ENCODE results near the gene MBD4. TPM values are rescaled to one million over a fixed set of nuclear protein-coding genes. Genes with fewer than 3 reads are reported as not detected.

The MBD4 gene
- total RNA-seq, 2 donors from 2014 or later: 23.0 to 32.5 TPM

DNA sequence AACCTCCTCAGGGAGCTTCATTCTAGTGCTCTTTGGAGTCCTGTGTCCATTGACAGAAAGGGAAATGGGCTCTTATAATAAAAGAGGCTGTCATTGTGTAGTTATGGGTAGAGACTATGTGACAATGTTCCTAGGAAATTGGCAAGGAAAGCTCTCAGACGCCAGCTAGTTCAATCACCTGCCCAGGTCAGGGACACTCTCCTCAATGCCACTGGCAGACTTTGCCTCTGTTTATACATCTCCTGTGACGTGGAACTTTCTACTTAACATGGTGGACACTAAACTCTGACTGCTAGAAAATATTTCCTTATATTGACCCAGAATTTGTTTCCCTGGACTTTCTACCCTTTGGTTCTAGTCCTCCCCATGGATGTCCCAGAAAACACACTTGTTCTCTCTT, 14.1 kb downstream of the MBD4 start:
- H3K27ac ChIP-seq: no peak overlapping the region
- H3K4me1 ChIP-seq (ENCODE audit: control insufficient read depth in 1 of 2, low read depth in 2 of 2): peaks cover 6 to 11% of the 10 kb centered on the region in 2 donors
- no peak for DNase-seq (ENCODE audit: low spot score)
- no peak for ATAC-seq (ENCODE audit: insufficient number of reproducible peaks, low FRiP score, low read depth)
- no peak overlapping the region for H3K4me3 ChIP-seq
- H3K36me3 ChIP-seq: no peaks in the 10 kb centered on the region
- no peaks in the 10 kb centered on the region for H3K27me3 ChIP-seq (replicated peaks; ENCODE audit: insufficient read depth)
- H3K9me3 ChIP-seq: no peaks in the 10 kb centered on the region
- TF ChIP-seq, protein P1, sequence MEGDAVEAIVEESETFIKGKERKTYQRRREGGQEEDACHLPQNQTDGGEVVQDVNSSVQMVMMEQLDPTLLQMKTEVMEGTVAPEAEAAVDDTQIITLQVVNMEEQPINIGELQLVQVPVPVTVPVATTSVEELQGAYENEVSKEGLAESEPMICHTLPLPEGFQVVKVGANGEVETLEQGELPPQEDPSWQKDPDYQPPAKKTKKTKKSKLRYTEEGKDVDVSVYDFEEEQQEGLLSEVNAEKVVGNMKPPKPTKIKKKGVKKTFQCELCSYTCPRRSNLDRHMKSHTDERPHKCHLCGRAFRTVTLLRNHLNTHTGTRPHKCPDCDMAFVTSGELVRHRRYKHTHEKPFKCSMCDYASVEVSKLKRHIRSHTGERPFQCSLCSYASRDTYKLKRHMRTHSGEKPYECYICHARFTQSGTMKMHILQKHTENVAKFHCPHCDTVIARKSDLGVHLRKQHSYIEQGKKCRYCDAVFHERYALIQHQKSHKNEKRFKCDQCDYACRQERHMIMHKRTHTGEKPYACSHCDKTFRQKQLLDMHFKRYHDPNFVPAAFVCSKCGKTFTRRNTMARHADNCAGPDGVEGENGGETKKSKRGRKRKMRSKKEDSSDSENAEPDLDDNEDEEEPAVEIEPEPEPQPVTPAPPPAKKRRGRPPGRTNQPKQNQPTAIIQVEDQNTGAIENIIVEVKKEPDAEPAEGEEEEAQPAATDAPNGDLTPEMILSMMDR (IDR thresholded peaks at IDR 0.05): no peak

DNA sequence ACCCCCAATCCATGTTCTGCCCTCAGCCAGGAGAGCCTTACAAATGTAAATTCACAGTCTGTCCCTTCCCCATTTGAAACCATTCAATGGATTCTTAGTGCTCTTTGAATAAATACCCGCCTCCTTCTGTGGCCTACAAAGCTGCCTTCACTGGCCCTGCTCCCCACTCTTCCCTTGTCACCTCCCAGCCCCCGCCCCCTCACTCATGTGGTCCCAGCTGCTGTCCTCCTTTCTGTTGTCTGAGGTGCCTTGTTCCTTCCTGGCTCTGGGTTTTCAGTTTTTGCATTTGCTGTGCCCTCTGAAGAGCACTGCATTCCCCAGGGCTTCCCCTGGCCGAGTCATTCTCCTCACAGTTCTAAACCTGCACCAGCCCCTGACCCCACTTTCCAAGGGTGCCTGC, 14.5 kb downstream of the MBD4 start:
- H3K27me3 ChIP-seq (replicated peaks; ENCODE audit: insufficient read depth): no peaks in the 10 kb centered on the region
- no peaks in the 10 kb centered on the region for H3K9me3 ChIP-seq
- no peak for ATAC-seq (ENCODE audit: insufficient number of reproducible peaks, low FRiP score, low read depth)
- H3K4me1 ChIP-seq (ENCODE audit: control insufficient read depth in 1 of 2, low read depth in 2 of 2): peaks cover 6 to 11% of the 10 kb centered on the region in 2 donors
- no peak overlapping the region for H3K27ac ChIP-seq
- TF ChIP-seq, protein P1 (IDR thresholded peaks at IDR 0.05): no peak
- H3K36me3 ChIP-seq: no peaks in the 10 kb centered on the region
- no peak overlapping the region for H3K4me3 ChIP-seq
- no peak for DNase-seq (ENCODE audit: low spot score)

DNA sequence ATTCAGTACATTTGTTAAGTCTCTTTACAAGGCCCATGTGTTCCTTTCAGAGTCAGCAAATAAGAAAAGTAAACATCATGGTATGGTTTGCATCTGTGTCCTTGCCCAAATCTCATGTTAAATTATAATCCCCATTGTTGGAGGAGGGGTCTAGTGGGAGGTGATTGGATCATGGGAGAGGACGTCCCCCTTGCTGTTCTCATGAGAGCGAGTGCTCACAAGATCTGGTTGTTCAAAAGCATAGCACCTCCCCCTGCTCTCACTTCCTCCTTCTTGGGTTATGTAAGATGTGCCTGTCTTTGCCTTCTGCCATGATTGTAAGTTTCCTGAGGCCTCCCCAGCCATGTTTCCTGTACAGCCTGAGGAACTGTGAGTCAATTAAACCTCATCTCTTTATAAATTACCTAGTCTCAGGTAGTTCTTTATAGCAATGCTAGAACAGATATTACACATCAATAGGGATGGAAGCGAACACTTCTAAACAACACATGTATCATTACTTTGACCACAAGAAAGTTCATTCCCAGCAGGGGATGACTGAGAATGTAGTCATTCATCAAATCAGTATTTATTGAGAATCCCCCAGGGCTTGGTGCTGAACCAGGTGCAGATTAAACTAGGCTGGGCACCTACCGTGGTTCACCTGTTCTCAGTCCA, 15.4 kb downstream of the MBD4 start:
- Histone ChIP-seq H3K4me3 (no peak overlapping the region), H3K9me3 (no peaks in the 10 kb centered on the region), H3K27me3 (replicated peaks; ENCODE audit: insufficient read depth) (no peaks in the 10 kb centered on the region), H3K4me1 (ENCODE audit: control insufficient read depth in 1 of 2, low read depth in 2 of 2) (peaks cover 6 to 11% of the 10 kb centered on the region in 2 donors), H3K27ac (no peak overlapping the region), H3K36me3 (no peaks in the 10 kb centered on the region)
- ATAC-seq (ENCODE audit: insufficient number of reproducible peaks, low FRiP score, low read depth) (no peak), DNase-seq (ENCODE audit: low spot score) (no peak)
- TF ChIP-seq, protein P1 (IDR thresholded peaks at IDR 0.05): no peak

DNA sequence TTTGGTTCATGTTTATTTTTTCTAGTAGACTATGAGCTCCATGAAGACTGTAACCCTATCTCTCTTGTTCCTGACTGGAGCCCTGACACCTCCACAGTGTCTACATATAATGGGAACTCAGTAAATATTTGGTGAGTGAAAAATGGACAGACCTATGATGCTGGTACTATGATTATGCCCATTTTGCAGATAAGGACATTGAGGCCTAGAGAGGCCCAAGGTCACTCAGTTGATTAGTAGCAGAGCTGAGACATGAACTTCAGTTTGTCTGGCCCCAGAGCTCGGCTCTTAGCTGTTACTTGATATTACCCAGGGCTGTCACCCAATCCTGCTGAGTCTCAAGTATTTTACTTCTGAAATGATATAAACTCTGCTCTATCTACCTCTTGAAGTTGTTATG, 16.9 kb downstream of the MBD4 start:
- DNase-seq (ENCODE audit: low spot score): no peak
- TF ChIP-seq, protein P1 (IDR thresholded peaks at IDR 0.05): no peak
- Histone ChIP-seq H3K27ac (no peak overlapping the region), H3K4me1 (ENCODE audit: control insufficient read depth in 1 of 2, low read depth in 2 of 2) (peaks cover 2 to 4% of the 10 kb centered on the region in 2 donors), H3K27me3 (replicated peaks; ENCODE audit: insufficient read depth) (no peaks in the 10 kb centered on the region), H3K36me3 (no peaks in the 10 kb centered on the region), H3K4me3 (no peak overlapping the region), H3K9me3 (no peaks in the 10 kb centered on the region)
- ATAC-seq (ENCODE audit: insufficient number of reproducible peaks, low FRiP score, low read depth): no peak

DNA sequence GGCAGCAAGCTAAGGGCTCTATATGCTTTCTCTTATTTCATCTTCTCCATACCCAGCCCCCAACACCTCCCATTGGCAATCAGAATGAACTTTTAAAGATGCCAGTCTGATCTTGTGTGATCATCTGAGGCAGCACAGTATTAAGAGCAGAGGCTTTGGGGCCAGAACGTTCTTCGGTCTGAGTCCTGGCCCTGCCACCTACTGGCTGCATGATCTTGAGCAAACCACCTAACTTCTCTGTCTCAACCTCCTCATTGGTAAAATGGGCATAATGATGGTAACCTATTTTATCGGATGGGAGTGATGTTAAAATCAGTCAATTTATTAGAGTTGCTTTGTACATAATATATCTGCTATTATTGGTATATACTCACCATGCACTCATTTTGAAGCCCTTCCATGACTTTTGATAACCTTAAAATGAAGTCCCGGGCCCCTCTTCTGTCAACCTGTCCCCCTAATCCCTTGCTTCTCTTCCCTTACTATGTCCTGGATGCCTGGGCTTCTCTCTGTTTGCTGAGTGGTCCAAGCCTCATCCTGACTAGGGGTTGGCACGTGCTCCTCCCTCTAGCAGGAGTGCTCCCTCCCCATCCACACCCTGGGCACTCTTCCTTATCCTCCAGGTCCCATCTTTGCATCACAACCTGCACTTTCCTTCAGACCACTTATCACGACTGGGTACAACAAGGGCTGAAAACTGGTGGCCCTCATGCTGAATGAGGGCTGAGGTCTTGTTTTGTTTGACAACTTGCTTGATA, 17.6 kb downstream of the MBD4 start:
- Histone ChIP-seq H3K4me3 (no peak overlapping the region), H3K36me3 (no peaks in the 10 kb centered on the region), H3K27ac (no peak overlapping the region), H3K9me3 (no peaks in the 10 kb centered on the region), H3K4me1 (ENCODE audit: control insufficient read depth in 1 of 2, low read depth in 2 of 2) (no peaks in the 10 kb centered on the region), H3K27me3 (replicated peaks; ENCODE audit: insufficient read depth) (no peaks in the 10 kb centered on the region)
- ATAC-seq (ENCODE audit: insufficient number of reproducible peaks, low FRiP score, low read depth): no peak
- DNase-seq (ENCODE audit: low spot score): no peak
- TF ChIP-seq, protein P1 (IDR thresholded peaks at IDR 0.05): no peak

Measured in thoracic aorta (tissue), 2 donors.